Neural crest cell (in vitro differentiated cells): ENCODE results near the gene BDH2. TPM values are rescaled to one million over a fixed set of nuclear protein-coding genes. Genes with fewer than 3 reads are reported as not detected.
A peak's percentile ranks its signal among the peaks of the same experiment; 100 is the strongest.

Experiments used
- DNase-seq: peaks from one replicate; pipeline ENCODE4 v3.0.0; 2021; ENCODE audit warnings: low read depth, mixed read lengths, low spot score
- H3K27ac Mint-ChIP-seq: one replicate; pipeline ENCODE4 v1.8.0; 2021; ENCODE audit warnings: mild to moderate bottlenecking, mixed read lengths; ENCODE audit not compliant: unreplicated experiment
- H3K27me3 Mint-ChIP-seq: 2 replicates; pipeline ENCODE4 v1.8.0; 2021; ENCODE audit warnings: low read depth, mild to moderate bottlenecking, mixed read lengths
- H3K36me3 Mint-ChIP-seq: 2 replicates; pipeline ENCODE4 v1.8.0; 2021; ENCODE audit warnings: low read depth, mild to moderate bottlenecking, mixed read lengths
- H3K4me1 Mint-ChIP-seq: 2 replicates; pipeline ENCODE4 v1.8.0; 2021; ENCODE audit warnings: mixed read lengths
- H3K4me3 Mint-ChIP-seq: one replicate; pipeline ENCODE4 v1.8.0; 2021; ENCODE audit warnings: mild to moderate bottlenecking, mixed read lengths
- H3K9me3 Mint-ChIP-seq: 2 replicates; pipeline ENCODE4 v1.8.0; 2021; ENCODE audit warnings: mixed read lengths
- total RNA-seq: library from RNA; stranded (reverse); gene quantifications from 2 replicates; pipeline ENCODE4 v1.2.1, GENCODE V29; 2021
- TF ChIP-seq, protein P1 (sequence below): fragments of 200-600 bp; sonication (generic); conservative IDR thresholded peaks from 2 replicates; pipeline ENCODE4 v1.5.0; 2021; ENCODE audit warnings: antibody characterized with exemption, mild to moderate bottlenecking

BDH2 gene
- total RNA-seq, 1 donor from 2014 or later: 70.7 TPM

DNA sequence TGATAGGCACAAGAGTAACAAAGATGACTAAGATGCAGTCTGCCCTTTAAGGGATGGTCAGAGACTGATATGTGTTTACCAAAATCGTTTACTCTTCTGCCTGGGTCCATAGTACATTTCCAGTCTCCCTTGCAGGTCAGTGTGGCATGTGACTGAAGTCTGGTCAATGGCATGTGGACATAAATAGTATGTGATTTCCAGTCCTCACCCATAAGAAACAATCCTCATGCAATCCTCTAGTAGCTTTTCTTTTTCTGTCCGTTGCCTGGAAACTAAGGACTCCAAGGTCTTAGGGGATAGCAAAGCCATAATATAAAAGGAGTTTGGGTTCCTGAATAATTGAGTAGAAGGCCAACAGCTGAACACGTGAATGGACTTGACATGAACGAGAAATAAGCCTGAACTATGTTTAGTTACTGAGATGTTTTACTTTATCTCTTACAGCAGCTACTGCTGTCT lies 24.2 kb downstream of the BDH2 start:
- H3K27ac Mint-ChIP-seq: no peak overlapping the region
- peaks cover 28% of the 10 kb centered on the region for H3K4me1 Mint-ChIP-seq
- DNase-seq: no peak
- H3K4me3 Mint-ChIP-seq: peak overlapping the region; percentile 97
- H3K36me3 Mint-ChIP-seq: peaks cover 10% of the 10 kb centered on the region
- H3K9me3 Mint-ChIP-seq: no peaks in the 10 kb centered on the region
- H3K27me3 Mint-ChIP-seq: no peaks in the 10 kb centered on the region
- TF ChIP-seq, protein P1, sequence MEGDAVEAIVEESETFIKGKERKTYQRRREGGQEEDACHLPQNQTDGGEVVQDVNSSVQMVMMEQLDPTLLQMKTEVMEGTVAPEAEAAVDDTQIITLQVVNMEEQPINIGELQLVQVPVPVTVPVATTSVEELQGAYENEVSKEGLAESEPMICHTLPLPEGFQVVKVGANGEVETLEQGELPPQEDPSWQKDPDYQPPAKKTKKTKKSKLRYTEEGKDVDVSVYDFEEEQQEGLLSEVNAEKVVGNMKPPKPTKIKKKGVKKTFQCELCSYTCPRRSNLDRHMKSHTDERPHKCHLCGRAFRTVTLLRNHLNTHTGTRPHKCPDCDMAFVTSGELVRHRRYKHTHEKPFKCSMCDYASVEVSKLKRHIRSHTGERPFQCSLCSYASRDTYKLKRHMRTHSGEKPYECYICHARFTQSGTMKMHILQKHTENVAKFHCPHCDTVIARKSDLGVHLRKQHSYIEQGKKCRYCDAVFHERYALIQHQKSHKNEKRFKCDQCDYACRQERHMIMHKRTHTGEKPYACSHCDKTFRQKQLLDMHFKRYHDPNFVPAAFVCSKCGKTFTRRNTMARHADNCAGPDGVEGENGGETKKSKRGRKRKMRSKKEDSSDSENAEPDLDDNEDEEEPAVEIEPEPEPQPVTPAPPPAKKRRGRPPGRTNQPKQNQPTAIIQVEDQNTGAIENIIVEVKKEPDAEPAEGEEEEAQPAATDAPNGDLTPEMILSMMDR: no peak

GRCh38 chr4:103074744-103075434 lies 24.7 kb downstream of the BDH2 start:
- TF ChIP-seq, protein P1: no peak
- Mint-ChIP-seq H3K4me3 (peak overlapping the region; percentile 33), H3K4me1 (peaks cover 28% of the 10 kb centered on the region), H3K36me3 (peaks cover 10% of the 10 kb centered on the region), H3K27me3 (no peaks in the 10 kb centered on the region), H3K27ac (no peak overlapping the region), H3K9me3 (no peaks in the 10 kb centered on the region)
- DNase-seq: no peak

DNA sequence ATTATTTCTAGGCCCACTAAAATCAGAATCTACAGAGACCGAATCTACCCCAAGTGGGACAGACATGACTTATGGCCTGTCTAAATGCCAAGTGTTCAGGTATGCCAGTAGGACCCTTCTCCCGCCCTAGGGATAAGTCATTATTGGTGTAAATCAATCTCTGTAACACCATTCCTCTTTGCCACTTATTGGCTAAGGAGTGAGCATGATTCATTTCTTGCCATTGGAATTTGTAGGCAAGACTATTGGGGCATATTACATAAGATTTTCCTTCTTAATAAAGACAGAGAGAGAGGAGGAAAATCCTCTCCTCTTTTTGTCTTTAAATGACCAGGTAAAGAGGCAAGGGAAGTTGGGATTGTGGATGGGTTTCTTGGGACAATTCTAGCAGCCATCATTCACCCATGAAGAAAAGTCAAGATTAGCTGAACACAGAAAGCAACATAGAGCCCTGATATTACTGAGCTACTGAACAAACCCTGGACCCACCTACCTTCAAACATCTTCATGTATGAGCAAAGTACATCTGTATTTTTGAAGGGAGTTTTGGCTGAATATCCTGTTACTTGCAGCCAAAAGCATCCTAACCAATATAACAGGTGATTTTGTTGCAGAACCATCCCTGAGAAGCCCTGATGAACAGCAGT lies 25.7 kb downstream of the BDH2 start:
- DNase-seq: no peak
- Mint-ChIP-seq H3K4me3 (peak overlapping the region; percentile 51), H3K36me3 (peaks cover 10% of the 10 kb centered on the region), H3K27ac (no peak overlapping the region), H3K4me1 (peaks cover 28% of the 10 kb centered on the region), H3K9me3 (no peaks in the 10 kb centered on the region), H3K27me3 (no peaks in the 10 kb centered on the region)
- TF ChIP-seq, protein P1: no peak

DNA sequence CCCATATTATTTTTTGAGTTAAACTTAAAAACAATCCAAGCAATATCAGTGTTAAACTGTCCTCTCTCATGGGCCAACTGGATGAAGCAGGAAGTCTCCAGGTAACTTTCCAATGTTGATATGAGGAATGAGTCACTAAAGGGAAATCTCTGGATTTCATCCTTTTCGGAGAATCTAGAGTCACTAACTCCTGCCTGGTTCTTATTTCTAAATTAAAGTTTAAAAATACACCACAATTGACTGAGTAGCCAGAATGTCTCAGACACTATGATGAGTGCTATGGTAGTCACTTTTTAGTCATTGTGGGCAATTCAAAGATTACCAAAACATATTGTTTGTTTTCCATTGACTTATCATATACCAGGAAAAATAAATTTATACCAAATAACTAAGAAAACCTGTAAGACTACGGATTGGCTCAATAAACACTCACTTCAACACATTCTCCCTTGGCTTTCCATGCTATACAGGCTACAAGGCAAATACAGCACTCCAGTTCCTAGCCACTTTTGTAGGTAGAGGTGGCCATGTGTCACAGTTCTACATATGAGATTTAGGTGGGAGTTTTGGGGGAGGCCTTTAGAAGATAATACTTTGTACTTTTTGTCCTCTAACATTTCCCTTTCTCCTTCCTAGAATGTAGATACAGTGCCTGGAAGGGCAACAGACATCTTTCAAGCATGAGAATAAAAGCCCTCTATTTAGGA lies 31.6 kb downstream of the BDH2 start:
- H3K9me3 Mint-ChIP-seq: no peaks in the 10 kb centered on the region
- H3K27me3 Mint-ChIP-seq: no peaks in the 10 kb centered on the region
- H3K36me3 Mint-ChIP-seq: peaks cover 7% of the 10 kb centered on the region
- no peak for DNase-seq
- no peaks in the 10 kb centered on the region for H3K4me1 Mint-ChIP-seq
- no peak overlapping the region for H3K27ac Mint-ChIP-seq
- no peak overlapping the region for H3K4me3 Mint-ChIP-seq
- TF ChIP-seq, protein P1: no peak

- H3K4me3 Mint-ChIP-seq: no peak overlapping the region
- DNase-seq: no peak
- TF ChIP-seq, protein P1: no peak
- H3K27ac Mint-ChIP-seq: no peak overlapping the region
- H3K27me3 Mint-ChIP-seq: no peaks in the 10 kb centered on the region
- no peaks in the 10 kb centered on the region for H3K4me1 Mint-ChIP-seq
- no peaks in the 10 kb centered on the region for H3K9me3 Mint-ChIP-seq
- peaks cover 13% of the 10 kb centered on the region for H3K36me3 Mint-ChIP-seq
Observed at GRCh38 chr4:103060453-103061148, 39.0 kb downstream of the BDH2 start.
